Fibroblast of the conjunctiva (primary cell): ENCODE measurements around the gene C1orf94.
A peak's percentile ranks its signal among the peaks of the same experiment; 100 is the strongest.

Source experiments
- DNase-seq: peaks from one replicate; pipeline ENCODE4 v3.0.0-alpha.2; 2010; ENCODE audit warnings: low read depth

C1orf94 gene

GRCh38 chr1:34176830-34177603 is at the start of gene C1orf94:
TSS of gene C1orf94 (plus strand) at chr1:34176907. CDS start at chr1:34177790, 883 bp downstream.
- DNase-seq = no peak

- no peak for DNase-seq
These were observed 49.4 kb upstream of the C1orf94 start for GRCh38 chr1:34127006-34128000.

- DNase-seq = no peak
These were observed 48.4 kb upstream of the C1orf94 start for GRCh38 chr1:34128186-34128889.

GRCh38 chr1:34129630-34130029 is 47.1 kb upstream of the C1orf94 start:
- no peak for DNase-seq

- no peak for DNase-seq
These were observed 46.4 kb upstream of the C1orf94 start for GRCh38 chr1:34130306-34130705.

GRCh38 chr1:34131396-34132160 is 45.1 kb upstream of the C1orf94 start:
- no peak for DNase-seq

GRCh38 chr1:34132161-34132420 is 44.6 kb upstream of the C1orf94 start:
- DNase-seq = no peak

- DNase-seq = no peak
These were observed 39.3 kb upstream of the C1orf94 start for GRCh38 chr1:34137411-34137810.

- no peak for DNase-seq
These were observed 36.6 kb upstream of the C1orf94 start for GRCh38 chr1:34140011-34140676.

GRCh38 chr1:34143975-34144374 is 32.7 kb upstream of the C1orf94 start:
- DNase-seq = no peak

- no peak for DNase-seq
These were observed 31.9 kb upstream of the C1orf94 start for GRCh38 chr1:34144766-34145165.

GRCh38 chr1:34147301-34147700 is 29.4 kb upstream of the C1orf94 start:
- DNase-seq = no peak

GRCh38 chr1:34149501-34149900 is 27.2 kb upstream of the C1orf94 start:
- DNase-seq = no peak

- no peak for DNase-seq
These were observed 23.5 kb upstream of the C1orf94 start for GRCh38 chr1:34153246-34153645.

GRCh38 chr1:34155860-34156259 is 20.8 kb upstream of the C1orf94 start:
- no peak for DNase-seq

- no peak for DNase-seq
These were observed 20.0 kb upstream of the C1orf94 start for GRCh38 chr1:34156739-34157138.

GRCh38 chr1:34162852-34163766 is 13.6 kb upstream of the C1orf94 start:
- peak; percentile 62 for DNase-seq

GRCh38 chr1:34163792-34164731 is 12.6 kb upstream of the C1orf94 start:
- DNase-seq = no peak
